Measurements from ENCODE around the gene CIP2A. TPM values are rescaled to one million over a fixed set of nuclear protein-coding genes. Genes with fewer than 3 reads are reported as not detected.
A peak's percentile ranks its signal among the peaks of the same experiment; 100 is the strongest.

Gene CIP2A
- total RNA-seq, 1 donor from 2014 or later, result 3.2 TPM

DNA sequence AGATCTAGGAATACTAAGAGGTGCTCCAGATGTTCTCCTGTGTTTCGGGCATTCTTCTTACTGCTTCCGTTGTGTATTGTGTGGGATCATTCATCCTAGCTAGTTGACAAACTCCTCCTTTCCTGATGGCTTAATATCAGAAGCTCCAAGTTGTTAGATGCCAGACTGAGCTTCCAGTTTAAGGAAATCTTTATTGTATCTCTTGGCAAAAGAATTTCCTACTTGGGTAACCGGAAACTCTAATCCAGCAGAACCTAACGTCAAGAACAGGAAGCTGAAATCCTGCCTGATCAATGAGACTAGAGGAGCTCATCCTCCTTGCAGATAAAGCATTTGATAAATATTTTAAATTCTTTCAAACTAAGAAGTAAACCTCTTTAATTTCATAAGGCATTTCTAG lies 51.2 kb downstream of the CIP2A start:
- H3K9me3 ChIP-seq, result no peaks in the 10 kb centered on the region
- no peaks in the 10 kb centered on the region for H3K36me3 ChIP-seq
- H3K4me3 ChIP-seq, result no peak overlapping the region
- no peak overlapping the region for H3K27ac ChIP-seq
- ATAC-seq (no peak), DNase-seq (no peak)
- intact Hi-C loops (cut with DNase I), result no loop called here
- TF ChIP-seq, protein P1, sequence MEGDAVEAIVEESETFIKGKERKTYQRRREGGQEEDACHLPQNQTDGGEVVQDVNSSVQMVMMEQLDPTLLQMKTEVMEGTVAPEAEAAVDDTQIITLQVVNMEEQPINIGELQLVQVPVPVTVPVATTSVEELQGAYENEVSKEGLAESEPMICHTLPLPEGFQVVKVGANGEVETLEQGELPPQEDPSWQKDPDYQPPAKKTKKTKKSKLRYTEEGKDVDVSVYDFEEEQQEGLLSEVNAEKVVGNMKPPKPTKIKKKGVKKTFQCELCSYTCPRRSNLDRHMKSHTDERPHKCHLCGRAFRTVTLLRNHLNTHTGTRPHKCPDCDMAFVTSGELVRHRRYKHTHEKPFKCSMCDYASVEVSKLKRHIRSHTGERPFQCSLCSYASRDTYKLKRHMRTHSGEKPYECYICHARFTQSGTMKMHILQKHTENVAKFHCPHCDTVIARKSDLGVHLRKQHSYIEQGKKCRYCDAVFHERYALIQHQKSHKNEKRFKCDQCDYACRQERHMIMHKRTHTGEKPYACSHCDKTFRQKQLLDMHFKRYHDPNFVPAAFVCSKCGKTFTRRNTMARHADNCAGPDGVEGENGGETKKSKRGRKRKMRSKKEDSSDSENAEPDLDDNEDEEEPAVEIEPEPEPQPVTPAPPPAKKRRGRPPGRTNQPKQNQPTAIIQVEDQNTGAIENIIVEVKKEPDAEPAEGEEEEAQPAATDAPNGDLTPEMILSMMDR (IDR thresholded peaks at IDR 0.05), result no peak
- no peaks in the 10 kb centered on the region for H3K4me1 ChIP-seq
- H3K27me3 ChIP-seq (ENCODE audit: low read depth), result no peaks in the 10 kb centered on the region

DNA sequence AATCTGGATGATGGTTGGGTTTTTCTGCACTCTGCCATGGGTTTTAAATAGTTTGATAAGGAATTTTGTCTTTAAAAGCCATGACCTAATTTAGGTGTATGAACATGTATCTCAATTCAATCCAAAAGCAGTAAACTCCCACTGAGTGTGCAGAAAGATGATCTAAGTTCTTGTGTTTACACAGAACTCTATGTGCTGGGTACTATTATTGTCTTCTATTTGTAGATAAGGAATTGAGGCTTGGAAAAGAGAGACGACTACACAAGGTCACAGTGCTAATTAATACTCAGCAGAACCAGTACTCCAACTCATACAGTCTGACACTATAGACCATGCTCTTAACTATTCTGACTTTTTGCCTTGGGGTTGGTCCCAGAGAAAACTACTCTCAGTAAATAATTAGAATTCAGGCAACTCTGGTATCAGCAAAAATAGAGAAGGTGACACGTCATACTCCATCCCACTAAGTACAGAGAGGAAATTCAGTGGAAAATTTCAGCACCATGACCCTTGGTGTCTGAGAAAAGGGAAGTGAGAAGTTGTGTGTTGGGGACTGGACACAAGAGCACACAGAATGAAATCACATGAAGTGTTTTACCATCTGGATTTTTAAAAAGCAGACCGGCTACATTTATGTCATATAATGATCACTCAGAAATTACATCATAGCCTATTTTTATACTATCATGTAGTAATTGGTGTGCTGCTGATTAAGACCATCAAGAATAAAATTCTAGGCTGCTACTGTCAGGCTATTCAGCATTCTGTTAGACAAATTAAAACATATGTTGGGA lies 60.6 kb downstream of the CIP2A start:
- no peak for DNase-seq
- no peaks in the 10 kb centered on the region for H3K36me3 ChIP-seq
- intact Hi-C loops (cut with DNase I), result no loop called here
- no peak overlapping the region for H3K27ac ChIP-seq
- no peaks in the 10 kb centered on the region for H3K9me3 ChIP-seq
- no peak overlapping the region for H3K4me3 ChIP-seq
- ATAC-seq, result peak; percentile 84 to 89
- TF ChIP-seq, protein P1 (IDR thresholded peaks at IDR 0.05), result no peak
- H3K4me1 ChIP-seq, result peaks cover 6% of the 10 kb centered on the region
- no peaks in the 10 kb centered on the region for H3K27me3 ChIP-seq (ENCODE audit: low read depth)

DNA sequence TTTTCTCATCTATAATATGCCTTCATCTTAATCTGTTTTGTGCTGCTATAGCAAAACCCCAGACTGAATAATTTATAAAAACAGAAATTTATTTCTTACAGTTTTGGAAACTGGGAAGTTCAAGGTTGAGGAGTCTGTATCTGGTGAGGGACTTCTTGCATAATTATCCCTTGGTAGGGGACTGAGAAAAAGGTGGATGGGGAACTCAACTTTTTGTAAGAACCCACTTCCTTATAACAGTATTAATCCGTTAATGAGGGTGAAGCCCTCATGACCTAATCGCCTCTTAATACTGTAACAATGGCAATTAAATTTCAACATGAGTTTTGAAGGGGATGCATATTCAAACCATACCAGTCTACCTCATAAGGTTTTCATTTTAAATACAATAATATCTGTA lies 61.4 kb downstream of the CIP2A start:
- ATAC-seq (peak; percentile 35 to 44), DNase-seq (no peak)
- H3K4me3 ChIP-seq, result no peak overlapping the region
- no peaks in the 10 kb centered on the region for H3K36me3 ChIP-seq
- no peak overlapping the region for H3K27ac ChIP-seq
- H3K27me3 ChIP-seq (ENCODE audit: low read depth), result no peaks in the 10 kb centered on the region
- intact Hi-C loops (cut with DNase I), result no loop called here
- peaks cover 6% of the 10 kb centered on the region for H3K4me1 ChIP-seq
- TF ChIP-seq, protein P1 (IDR thresholded peaks at IDR 0.05), result no peak
- no peaks in the 10 kb centered on the region for H3K9me3 ChIP-seq

DNA sequence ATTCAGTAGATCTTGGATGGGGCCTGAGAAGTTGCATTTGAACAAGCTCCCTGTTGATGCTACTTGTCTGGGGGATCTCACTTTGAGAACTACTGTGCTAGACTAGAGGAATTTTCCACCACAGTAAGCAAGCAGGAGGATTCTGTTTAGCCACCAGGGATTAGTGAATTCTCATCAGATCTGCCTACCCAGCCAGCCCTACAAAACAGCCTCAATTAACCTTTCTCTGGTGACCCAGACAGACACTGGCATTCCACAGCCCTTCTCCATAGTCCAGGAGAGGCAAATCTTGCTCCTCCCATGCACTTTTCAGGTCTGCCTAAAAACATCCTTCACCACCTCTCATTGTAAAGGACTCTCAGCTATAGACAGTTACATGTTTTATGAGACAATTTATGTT lies 62.1 kb downstream of the CIP2A start:
- no peak overlapping the region for H3K27ac ChIP-seq
- intact Hi-C loops (cut with DNase I), result no loop called here

DNA sequence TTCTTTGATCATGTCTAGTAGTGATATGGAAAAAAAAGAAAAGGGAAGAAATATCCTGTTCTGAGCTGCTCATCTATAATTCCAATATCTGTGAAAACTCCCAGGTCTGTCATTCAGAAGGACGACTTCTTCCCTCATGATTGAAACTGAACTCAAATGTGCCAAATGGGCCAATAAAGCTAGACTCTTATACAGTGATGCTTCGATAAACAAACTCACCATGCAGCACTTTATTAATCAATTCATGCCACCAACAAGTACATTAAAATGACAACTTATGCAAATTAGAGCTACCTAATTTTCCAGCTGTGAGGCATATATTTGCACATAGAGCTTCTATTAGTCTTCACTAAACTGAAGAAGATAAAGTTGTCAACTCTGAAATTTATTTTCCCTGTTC lies 63.3 kb downstream of the CIP2A start:
- no peaks in the 10 kb centered on the region for H3K36me3 ChIP-seq
- H3K27me3 ChIP-seq (ENCODE audit: low read depth), result no peaks in the 10 kb centered on the region
- no peak overlapping the region for H3K4me3 ChIP-seq
- DNase-seq, result no peak
- intact Hi-C loops (cut with DNase I), result no loop called here
- H3K27ac ChIP-seq, result no peak overlapping the region
- no peak for ATAC-seq
- TF ChIP-seq, protein P1 (IDR thresholded peaks at IDR 0.05), result no peak
- no peaks in the 10 kb centered on the region for H3K9me3 ChIP-seq
- H3K4me1 ChIP-seq, result peaks cover 6% of the 10 kb centered on the region

More for the DNA sequence above, 62.1 kb downstream of the CIP2A start:
- Histone ChIP-seq H3K27me3 (ENCODE audit: low read depth) (no peaks in the 10 kb centered on the region), H3K9me3 (no peaks in the 10 kb centered on the region), H3K36me3 (no peaks in the 10 kb centered on the region), H3K4me1 (peaks cover 6% of the 10 kb centered on the region), H3K4me3 (no peak overlapping the region)
- DNase-seq, result no peak
- no peak for ATAC-seq
- TF ChIP-seq, protein P1 (IDR thresholded peaks at IDR 0.05), result no peak

Measured in lower lobe of right lung (tissue), 2 donors.